Ishikawa (cell line): ENCODE data around the gene ZNF423.

Source experiments
- CREB1 ChIP-seq: IDR thresholded peaks from 2 replicates; pipeline ENCODE4 v1.6.1; 2012; ENCODE audit warnings: low read depth
- EP300 ChIP-seq: IDR thresholded peaks from 2 replicates; pipeline ENCODE4 v1.6.1; 2012; ENCODE audit warnings: borderline replicate concordance
- FOXM1 ChIP-seq: IDR thresholded peaks from 2 replicates; pipeline ENCODE4 v1.6.1; 2012; ENCODE audit warnings: low read depth, borderline replicate concordance
- NFIC ChIP-seq: IDR thresholded peaks from 2 replicates; pipeline ENCODE4 v1.6.1; 2012
- RAD21 ChIP-seq: IDR thresholded peaks from 2 replicates; pipeline ENCODE4 v1.6.1; 2012; ENCODE audit warnings: low read depth
- REST ChIP-seq: IDR thresholded peaks from 2 replicates; pipeline ENCODE4 v1.6.1; 2012; ENCODE audit warnings: low read depth, mild to moderate bottlenecking
- TCF12 ChIP-seq: IDR thresholded peaks from 2 replicates; pipeline ENCODE4 v1.6.1; 2012; ENCODE audit warnings: low read depth
- YY1 ChIP-seq: IDR thresholded peaks from 2 replicates; pipeline ENCODE4 v1.6.1; 2012; ENCODE audit warnings: low read depth
- ZBTB7A ChIP-seq: IDR thresholded peaks from 2 replicates; pipeline ENCODE4 v1.6.1; 2012; ENCODE audit warnings: low read depth

- no peak for TF ChIP-seq CREB1
- no peak for TF ChIP-seq RAD21
- no peak for TF ChIP-seq YY1
- TF ChIP-seq ZBTB7A = no peak
- no peak for TF ChIP-seq TCF12
- no peak for TF ChIP-seq EP300
- no peak for TF ChIP-seq NFIC
- TF ChIP-seq REST = no peak
- no peak for TF ChIP-seq FOXM1
These were observed 350.4 kb downstream of the ZNF423 start for GRCh38 chr16:49505556-49505955.
